ENCODE data around the gene TLCD4. TPM values are rescaled to one million over a fixed set of nuclear protein-coding genes. Genes with fewer than 3 reads are reported as not detected.

TLCD4 gene
- total RNA-seq, 1 experiment from 2014 or later, result 14.1 TPM

Other genes starting within 250 kb of the TLCD4 start
- gene CNN3, start 190.2 kb upstream of the TLCD4 start, total RNA-seq (2022), result 286 and 329 TPM in 2 replicates
- 4.5 and 6.1 TPM in 2 replicates for gene ALG14, start 44.4 kb upstream of the TLCD4 start, total RNA-seq (2022)
- 13.3 and 16.6 TPM in 2 replicates for gene RWDD3, start 116.9 kb downstream of the TLCD4 start, total RNA-seq (2022)

All from Caco-2 (cell line).